ENCODE measurements around the gene LEKR1.

The LEKR1 gene

DNA sequence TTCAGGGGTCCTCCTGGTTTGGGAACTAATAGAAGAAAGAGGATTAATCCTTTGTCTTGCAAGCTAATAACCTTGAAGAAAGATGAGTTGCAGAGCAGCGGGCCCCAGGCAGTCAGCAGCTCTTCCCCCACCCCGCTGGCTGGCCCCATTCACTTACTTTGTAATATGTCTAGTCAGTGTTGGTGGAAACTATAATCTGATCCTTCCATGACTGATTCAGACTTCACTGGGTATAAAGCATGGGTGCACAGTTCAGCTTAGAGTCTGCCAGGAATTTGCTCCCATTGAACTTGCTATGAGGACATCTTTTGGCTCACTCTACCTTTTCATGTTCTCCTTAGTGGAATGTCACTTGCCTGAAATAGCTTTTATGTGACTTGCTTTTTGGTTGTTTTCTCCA is 216.1 kb downstream of the LEKR1 start:
- Histone ChIP-seq H3K9ac (ENCODE audit: low read length in 5 of 5) (no peak overlapping the region), H3K9me3 (ENCODE audit: control insufficient read depth in 5 of 5, low read length in 5 of 5) (no peaks in the 10 kb centered on the region), H3K27me3 (ENCODE audit: control insufficient read depth in 5 of 5, insufficient read depth in 4 of 5, low read length in 5 of 5) (peaks cover 0 to 3% (median 0%) of the 10 kb centered on the region in 5 donors), H3K4me3 (ENCODE audit: low read depth in 1 of 5, low read length in 5 of 5) (no peak overlapping the region), H3K27ac (ENCODE audit: low read depth, low read length) (no peak overlapping the region), H3K36me3 (ENCODE audit: control insufficient read depth in 5 of 5, insufficient read depth in 5 of 5, low read length in 5 of 5) (no peaks in the 10 kb centered on the region), H3K4me1 (ENCODE audit: control insufficient read depth in 5 of 5, insufficient read depth in 5 of 5, low read length in 5 of 5) (no peaks in the 10 kb centered on the region)

DNA sequence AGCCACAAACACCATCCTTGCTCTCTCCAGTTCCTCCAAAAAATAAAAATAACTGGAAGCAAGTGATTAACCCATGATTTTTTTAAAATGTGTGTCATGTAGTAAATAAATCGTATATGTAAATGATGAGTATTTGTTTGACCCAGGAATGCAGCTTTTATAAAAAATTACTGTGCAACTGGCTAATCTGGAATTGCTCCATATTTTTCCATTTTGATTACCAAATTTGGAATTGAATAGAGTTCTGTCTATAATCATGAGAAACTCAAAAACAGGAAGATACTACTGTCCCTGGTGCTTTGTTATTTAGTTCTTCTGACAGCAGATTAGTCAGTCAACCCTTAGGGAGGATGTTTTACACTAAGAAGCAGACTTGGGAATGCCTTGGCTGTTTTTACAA is 217.6 kb downstream of the LEKR1 start:
- no peaks in the 10 kb centered on the region for H3K4me1 ChIP-seq (ENCODE audit: control insufficient read depth in 5 of 5, insufficient read depth in 5 of 5, low read length in 5 of 5)
- H3K36me3 ChIP-seq (ENCODE audit: control insufficient read depth in 5 of 5, insufficient read depth in 5 of 5, low read length in 5 of 5) = no peaks in the 10 kb centered on the region
- H3K4me3 ChIP-seq (ENCODE audit: low read depth in 1 of 5, low read length in 5 of 5) = no peak overlapping the region
- no peak overlapping the region for H3K27ac ChIP-seq (ENCODE audit: low read depth, low read length)
- H3K9ac ChIP-seq (ENCODE audit: low read length in 5 of 5) = no peak overlapping the region
- peaks cover 0 to 3% (median 0%) of the 10 kb centered on the region in 5 donors for H3K27me3 ChIP-seq (ENCODE audit: control insufficient read depth in 5 of 5, insufficient read depth in 4 of 5, low read length in 5 of 5)
- no peaks in the 10 kb centered on the region for H3K9me3 ChIP-seq (ENCODE audit: control insufficient read depth in 5 of 5, low read length in 5 of 5)

DNA sequence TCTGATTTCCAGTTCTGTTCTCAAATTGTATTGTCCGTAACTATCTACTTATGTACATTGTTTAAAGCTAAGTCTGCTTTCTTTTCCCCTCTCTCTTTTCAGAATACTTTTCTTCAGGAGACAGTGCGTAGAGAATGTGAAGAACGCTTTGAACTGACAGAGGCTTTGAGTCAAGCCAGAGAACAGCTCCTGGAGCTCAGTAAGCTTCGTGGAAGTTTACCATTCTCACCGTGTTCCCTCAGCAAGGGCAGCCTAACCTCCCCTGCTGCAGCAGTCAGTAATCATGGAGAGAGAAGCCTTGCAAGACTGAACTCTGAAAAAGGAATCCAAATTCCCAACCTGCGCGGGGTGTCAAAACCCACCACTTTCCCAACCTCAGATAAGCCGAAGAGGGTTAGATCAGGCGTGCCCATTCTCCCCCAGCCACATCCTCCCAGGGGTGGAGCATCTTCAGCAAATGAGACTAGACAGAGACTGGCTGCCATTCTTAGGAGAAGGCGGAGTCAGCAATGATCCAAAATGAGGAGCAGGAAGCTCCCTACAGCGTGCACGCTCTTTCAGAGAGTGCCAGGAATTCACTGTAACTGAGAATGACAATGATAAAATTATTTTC is 219.2 kb downstream of the LEKR1 start:
- Histone ChIP-seq H3K27me3 (ENCODE audit: control insufficient read depth in 5 of 5, insufficient read depth in 4 of 5, low read length in 5 of 5) (peaks cover 0 to 3% (median 0%) of the 10 kb centered on the region in 5 donors), H3K9me3 (ENCODE audit: control insufficient read depth in 5 of 5, low read length in 5 of 5) (no peaks in the 10 kb centered on the region), H3K9ac (ENCODE audit: low read length in 5 of 5) (no peak overlapping the region), H3K4me1 (ENCODE audit: control insufficient read depth in 5 of 5, insufficient read depth in 5 of 5, low read length in 5 of 5) (no peaks in the 10 kb centered on the region), H3K36me3 (ENCODE audit: control insufficient read depth in 5 of 5, insufficient read depth in 5 of 5, low read length in 5 of 5) (no peaks in the 10 kb centered on the region), H3K4me3 (ENCODE audit: low read depth in 1 of 5, low read length in 5 of 5) (no peak overlapping the region), H3K27ac (ENCODE audit: low read depth, low read length) (no peak overlapping the region)

GRCh38 chr3:157046520-157046919 is 220.4 kb downstream of the LEKR1 start:
- Histone ChIP-seq H3K27me3 (ENCODE audit: control insufficient read depth in 5 of 5, insufficient read depth in 4 of 5, low read length in 5 of 5) (peaks cover 0 to 3% (median 0%) of the 10 kb centered on the region in 5 donors), H3K9me3 (ENCODE audit: control insufficient read depth in 5 of 5, low read length in 5 of 5) (no peaks in the 10 kb centered on the region), H3K4me3 (ENCODE audit: low read depth in 1 of 5, low read length in 5 of 5) (no peak overlapping the region), H3K36me3 (ENCODE audit: control insufficient read depth in 5 of 5, insufficient read depth in 5 of 5, low read length in 5 of 5) (no peaks in the 10 kb centered on the region), H3K9ac (ENCODE audit: low read length in 5 of 5) (no peak overlapping the region), H3K4me1 (ENCODE audit: control insufficient read depth in 5 of 5, insufficient read depth in 5 of 5, low read length in 5 of 5) (no peaks in the 10 kb centered on the region), H3K27ac (ENCODE audit: low read depth, low read length) (no peak overlapping the region)

- no peak overlapping the region for H3K9ac ChIP-seq (ENCODE audit: low read length in 5 of 5)
- no peaks in the 10 kb centered on the region for H3K4me1 ChIP-seq (ENCODE audit: control insufficient read depth in 5 of 5, insufficient read depth in 5 of 5, low read length in 5 of 5)
- H3K9me3 ChIP-seq (ENCODE audit: control insufficient read depth in 5 of 5, low read length in 5 of 5) = no peaks in the 10 kb centered on the region
- H3K4me3 ChIP-seq (ENCODE audit: low read depth in 1 of 5, low read length in 5 of 5) = no peak overlapping the region
- H3K36me3 ChIP-seq (ENCODE audit: control insufficient read depth in 5 of 5, insufficient read depth in 5 of 5, low read length in 5 of 5) = no peaks in the 10 kb centered on the region
- no peaks in the 10 kb centered on the region for H3K27me3 ChIP-seq (ENCODE audit: control insufficient read depth in 5 of 5, insufficient read depth in 4 of 5, low read length in 5 of 5)
- no peak overlapping the region for H3K27ac ChIP-seq (ENCODE audit: low read depth, low read length)
These were observed 224.9 kb downstream of the LEKR1 start for GRCh38 chr3:157051055-157051454.

GRCh38 chr3:157051591-157051990 is 225.4 kb downstream of the LEKR1 start:
- H3K9me3 ChIP-seq (ENCODE audit: control insufficient read depth in 5 of 5, low read length in 5 of 5) = no peaks in the 10 kb centered on the region
- H3K27me3 ChIP-seq (ENCODE audit: control insufficient read depth in 5 of 5, insufficient read depth in 4 of 5, low read length in 5 of 5) = no peaks in the 10 kb centered on the region
- no peak overlapping the region for H3K9ac ChIP-seq (ENCODE audit: low read length in 5 of 5)
- no peaks in the 10 kb centered on the region for H3K4me1 ChIP-seq (ENCODE audit: control insufficient read depth in 5 of 5, insufficient read depth in 5 of 5, low read length in 5 of 5)
- no peak overlapping the region for H3K4me3 ChIP-seq (ENCODE audit: low read depth in 1 of 5, low read length in 5 of 5)
- H3K27ac ChIP-seq (ENCODE audit: low read depth, low read length) = no peak overlapping the region
- no peaks in the 10 kb centered on the region for H3K36me3 ChIP-seq (ENCODE audit: control insufficient read depth in 5 of 5, insufficient read depth in 5 of 5, low read length in 5 of 5)

- no peaks in the 10 kb centered on the region for H3K9me3 ChIP-seq (ENCODE audit: control insufficient read depth in 5 of 5, low read length in 5 of 5)
- no peaks in the 10 kb centered on the region for H3K27me3 ChIP-seq (ENCODE audit: control insufficient read depth in 5 of 5, insufficient read depth in 4 of 5, low read length in 5 of 5)
- no peaks in the 10 kb centered on the region for H3K36me3 ChIP-seq (ENCODE audit: control insufficient read depth in 5 of 5, insufficient read depth in 5 of 5, low read length in 5 of 5)
- no peaks in the 10 kb centered on the region for H3K4me1 ChIP-seq (ENCODE audit: control insufficient read depth in 5 of 5, insufficient read depth in 5 of 5, low read length in 5 of 5)
- no peak overlapping the region for H3K4me3 ChIP-seq (ENCODE audit: low read depth in 1 of 5, low read length in 5 of 5)
- H3K27ac ChIP-seq (ENCODE audit: low read depth, low read length) = no peak overlapping the region
- H3K9ac ChIP-seq (ENCODE audit: low read length in 5 of 5) = no peak overlapping the region
These were observed 229.9 kb downstream of the LEKR1 start for GRCh38 chr3:157056035-157056434.

DNA sequence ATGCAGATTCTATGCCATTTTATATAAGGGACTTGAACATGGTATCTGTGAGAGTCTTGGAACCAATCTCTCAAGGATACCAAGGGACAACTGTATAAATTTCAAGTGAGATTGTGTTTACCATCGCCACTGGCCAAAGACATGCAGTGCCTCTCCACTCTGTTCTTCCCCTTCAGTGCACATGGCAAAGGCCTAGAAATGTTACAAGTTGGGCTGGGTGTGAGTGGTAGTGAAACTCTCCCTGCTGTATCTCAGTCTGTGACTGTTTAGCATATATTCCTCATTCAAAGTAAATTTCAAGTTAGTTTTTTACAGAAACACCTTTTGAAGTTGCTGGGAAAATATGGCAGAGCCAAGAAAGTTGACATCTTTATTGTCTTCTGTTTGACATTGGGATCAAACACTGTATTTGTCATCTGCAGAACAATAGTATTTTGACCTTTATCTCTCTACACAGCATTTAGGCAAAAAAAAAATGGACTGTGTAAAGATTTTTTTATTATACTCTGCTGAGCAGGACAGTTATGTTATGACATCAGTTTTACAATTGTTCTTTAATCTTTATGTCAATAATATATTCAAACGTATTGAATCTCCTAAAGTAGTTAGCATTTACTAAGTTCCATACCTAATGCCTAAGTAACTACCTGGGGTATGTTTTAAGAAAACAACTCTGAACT is 232.4 kb downstream of the LEKR1 start:
- Histone ChIP-seq H3K9me3 (ENCODE audit: control insufficient read depth in 5 of 5, low read length in 5 of 5) (no peaks in the 10 kb centered on the region), H3K36me3 (ENCODE audit: control insufficient read depth in 5 of 5, insufficient read depth in 5 of 5, low read length in 5 of 5) (no peaks in the 10 kb centered on the region), H3K9ac (ENCODE audit: low read length in 5 of 5) (no peak overlapping the region), H3K4me1 (ENCODE audit: control insufficient read depth in 5 of 5, insufficient read depth in 5 of 5, low read length in 5 of 5) (no peaks in the 10 kb centered on the region), H3K4me3 (ENCODE audit: low read depth in 1 of 5, low read length in 5 of 5) (no peak overlapping the region), H3K27ac (ENCODE audit: low read depth, low read length) (no peak overlapping the region), H3K27me3 (ENCODE audit: control insufficient read depth in 5 of 5, insufficient read depth in 4 of 5, low read length in 5 of 5) (no peaks in the 10 kb centered on the region)

DNA sequence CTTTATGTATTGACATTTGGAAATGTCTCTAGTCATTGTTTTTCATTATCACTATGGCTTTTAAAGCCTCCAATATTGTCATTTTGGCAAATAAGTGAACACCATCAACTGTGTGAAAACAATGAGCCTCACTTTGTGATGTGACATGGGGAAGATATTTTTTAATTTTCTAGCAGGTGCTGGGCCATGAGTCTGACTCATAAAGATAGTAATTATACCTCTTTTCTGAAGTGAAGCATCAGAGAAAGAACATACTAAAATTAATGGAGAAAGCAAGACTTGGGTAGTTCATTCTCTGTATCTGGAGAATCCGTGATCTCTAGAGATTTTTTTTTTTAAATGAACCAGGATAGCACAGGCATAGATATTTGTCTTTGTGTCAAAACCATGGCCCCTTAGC is 233.0 kb downstream of the LEKR1 start:
- Histone ChIP-seq H3K9ac (ENCODE audit: low read length in 5 of 5) (no peak overlapping the region), H3K27me3 (ENCODE audit: control insufficient read depth in 5 of 5, insufficient read depth in 4 of 5, low read length in 5 of 5) (no peaks in the 10 kb centered on the region), H3K4me3 (ENCODE audit: low read depth in 1 of 5, low read length in 5 of 5) (no peak overlapping the region), H3K27ac (ENCODE audit: low read depth, low read length) (no peak overlapping the region), H3K9me3 (ENCODE audit: control insufficient read depth in 5 of 5, low read length in 5 of 5) (no peaks in the 10 kb centered on the region), H3K4me1 (ENCODE audit: control insufficient read depth in 5 of 5, insufficient read depth in 5 of 5, low read length in 5 of 5) (peaks cover 0 to 3% (median 0%) of the 10 kb centered on the region in 5 donors), H3K36me3 (ENCODE audit: control insufficient read depth in 5 of 5, insufficient read depth in 5 of 5, low read length in 5 of 5) (no peaks in the 10 kb centered on the region)

DNA sequence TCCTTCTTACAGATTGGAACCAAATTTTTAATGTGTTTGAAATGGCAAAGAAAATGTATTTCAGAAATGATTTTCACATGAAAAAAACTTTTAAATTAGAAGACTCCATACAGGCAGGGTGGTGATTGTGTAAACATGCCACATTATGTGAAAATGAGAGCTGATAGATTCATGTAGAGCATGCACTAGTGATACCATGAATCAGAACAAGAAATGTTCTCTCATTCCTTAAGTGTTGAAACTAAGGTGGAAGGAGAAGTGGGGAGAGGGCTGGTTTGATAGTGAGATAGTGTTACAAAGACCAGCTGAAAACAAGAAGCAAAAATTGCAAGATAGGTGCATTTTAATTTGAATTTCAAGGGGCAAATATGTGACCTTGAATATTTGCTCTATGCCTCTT is 233.5 kb downstream of the LEKR1 start:
- Histone ChIP-seq H3K9ac (ENCODE audit: low read length in 5 of 5) (no peak overlapping the region), H3K4me3 (ENCODE audit: low read depth in 1 of 5, low read length in 5 of 5) (no peak overlapping the region), H3K27ac (ENCODE audit: low read depth, low read length) (no peak overlapping the region), H3K36me3 (ENCODE audit: control insufficient read depth in 5 of 5, insufficient read depth in 5 of 5, low read length in 5 of 5) (no peaks in the 10 kb centered on the region), H3K9me3 (ENCODE audit: control insufficient read depth in 5 of 5, low read length in 5 of 5) (no peaks in the 10 kb centered on the region), H3K4me1 (ENCODE audit: control insufficient read depth in 5 of 5, insufficient read depth in 5 of 5, low read length in 5 of 5) (peaks cover 0 to 6% (median 0%) of the 10 kb centered on the region in 5 donors), H3K27me3 (ENCODE audit: control insufficient read depth in 5 of 5, insufficient read depth in 4 of 5, low read length in 5 of 5) (no peaks in the 10 kb centered on the region)
